A673 (cell line): ENCODE results near the gene FOXN3. TPM values are rescaled to one million over a fixed set of nuclear protein-coding genes. Genes with fewer than 3 reads are reported as not detected.

ENCODE experiments used
- BruUV-seq: library from RNA; stranded (reverse); fragments of 400-500 nt; replicated peaks from 2 replicates; lab custom pipeline; 2021; lab: Mats Ljungman, UMichigan
- CTCF ChIA-PET: fragments of 300-600 bp; sonication (Branson Sonifier 250); formaldehyde crosslinking; loops from one replicate; lab custom pipeline; 2022; ENCODE audit warnings: antibody characterized with exemption; lab: Charles Lee
- POLR2A ChIA-PET: fragments of 300-600 bp; sonication (Branson Sonifier 250); formaldehyde crosslinking; loops from one replicate; lab custom pipeline; 2022; ENCODE audit warnings: antibody characterized with exemption; ENCODE audit not compliant: low non-redundant PET; lab: Charles Lee
- DNase-seq: peaks from one replicate; pipeline ENCODE4 v3.0.0-alpha.2; 2015; ENCODE audit warnings: low spot score
- H3K27ac ChIP-seq: fragments of 200-600 bp; sonication (generic); 2 replicates; pipeline ENCODE4 v1.5.1; 2016; ENCODE audit warnings: mixed run types, low read depth, mild to moderate bottlenecking, mixed read lengths, antibody characterized with exemption, low read length; ENCODE audit not compliant: poor library complexity, severe bottlenecking
- H3K27me3 ChIP-seq: fragments of 200-600 bp; sonication (generic); replicated peaks from 2 replicates; pipeline ENCODE4 v1.6.1; 2017; ENCODE audit warnings: mixed run types, low read depth, mild to moderate bottlenecking, mixed read lengths, antibody characterized with exemption, low read length; ENCODE audit not compliant: insufficient read depth, poor library complexity
- H3K36me3 ChIP-seq: fragments of 200-600 bp; sonication (generic); 2 replicates; pipeline ENCODE4 v1.6.1; 2016; ENCODE audit warnings: mixed run types, mild to moderate bottlenecking, mixed read lengths, antibody characterized with exemption, low read length; ENCODE audit not compliant: insufficient read depth, poor library complexity, severe bottlenecking
- H3K4me1 ChIP-seq: fragments of 200-600 bp; sonication (generic); 2 replicates; pipeline ENCODE4 v1.6.1; 2017; ENCODE audit warnings: mixed run types, mild to moderate bottlenecking, mixed read lengths, antibody characterized with exemption, low read length; ENCODE audit not compliant: insufficient read depth, poor library complexity, severe bottlenecking
- H3K4me3 ChIP-seq: fragments of 200-600 bp; sonication (generic); 2 replicates; pipeline ENCODE4 v1.5.1; 2016; ENCODE audit warnings: low read depth, mixed run types, mild to moderate bottlenecking, mixed read lengths, low read length; ENCODE audit not compliant: poor library complexity, severe bottlenecking
- H3K9me3 ChIP-seq: fragments of 200-600 bp; sonication (generic); 2 replicates; pipeline ENCODE4 v1.6.1; 2016; ENCODE audit warnings: mixed run types, low read depth, mild to moderate bottlenecking, mixed read lengths, antibody characterized with exemption, low read length; ENCODE audit not compliant: poor library complexity, severe bottlenecking
- EZH2 ChIP-seq: fragments of 200-600 bp; sonication (generic); IDR thresholded peaks from 2 replicates; pipeline ENCODE4 v1.6.1; 2017; ENCODE audit warnings: borderline replicate concordance, low read depth, mild to moderate bottlenecking, mixed read lengths, antibody characterized with exemption, low read length; ENCODE audit not compliant: poor library complexity, severe bottlenecking
- intact Hi-C: fragments of 100-400 bp; cut with micrococcal nuclease; formaldehyde crosslinking; loops from one replicate; pipeline ENCODE4 v1.10.0; 2022; ENCODE audit not compliant: unreplicated experiment
- total RNA-seq: library from RNA; stranded (reverse); gene quantifications from 2 replicates; pipeline ENCODE4 v1.2.3, GENCODE V29; 2021
- TF ChIP-seq, protein P1 (sequence below): fragments of 300-800, 200-600 bp; sonication (generic); conservative IDR thresholded peaks from 2 replicates; pipeline ENCODE4 v1.5.1; 2017; ENCODE audit warnings: low read depth, mild to moderate bottlenecking, antibody characterized with exemption, low read length, moderate library complexity, mixed read lengths

Gene FOXN3
- total RNA-seq, 1 experiment from 2014 or later = 15.3 TPM

GRCh38 chr14:89382901-89383845, 33.9 kb downstream of the FOXN3 start:
- intact Hi-C loops = no loop called here
- no peak for TF ChIP-seq EZH2
- TF ChIP-seq, protein P1, sequence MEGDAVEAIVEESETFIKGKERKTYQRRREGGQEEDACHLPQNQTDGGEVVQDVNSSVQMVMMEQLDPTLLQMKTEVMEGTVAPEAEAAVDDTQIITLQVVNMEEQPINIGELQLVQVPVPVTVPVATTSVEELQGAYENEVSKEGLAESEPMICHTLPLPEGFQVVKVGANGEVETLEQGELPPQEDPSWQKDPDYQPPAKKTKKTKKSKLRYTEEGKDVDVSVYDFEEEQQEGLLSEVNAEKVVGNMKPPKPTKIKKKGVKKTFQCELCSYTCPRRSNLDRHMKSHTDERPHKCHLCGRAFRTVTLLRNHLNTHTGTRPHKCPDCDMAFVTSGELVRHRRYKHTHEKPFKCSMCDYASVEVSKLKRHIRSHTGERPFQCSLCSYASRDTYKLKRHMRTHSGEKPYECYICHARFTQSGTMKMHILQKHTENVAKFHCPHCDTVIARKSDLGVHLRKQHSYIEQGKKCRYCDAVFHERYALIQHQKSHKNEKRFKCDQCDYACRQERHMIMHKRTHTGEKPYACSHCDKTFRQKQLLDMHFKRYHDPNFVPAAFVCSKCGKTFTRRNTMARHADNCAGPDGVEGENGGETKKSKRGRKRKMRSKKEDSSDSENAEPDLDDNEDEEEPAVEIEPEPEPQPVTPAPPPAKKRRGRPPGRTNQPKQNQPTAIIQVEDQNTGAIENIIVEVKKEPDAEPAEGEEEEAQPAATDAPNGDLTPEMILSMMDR = no peak
- BruUV-seq = no TSS peak
- no peak overlapping the region for H3K27ac ChIP-seq
- H3K4me3 ChIP-seq = no peak overlapping the region
- POLR2A ChIA-PET = no interaction called here
- H3K4me1 ChIP-seq = peaks cover 6% of the 10 kb centered on the region
- H3K36me3 ChIP-seq = no peaks in the 10 kb centered on the region
- CTCF ChIA-PET = no interaction called here
- no peak for DNase-seq
- H3K27me3 ChIP-seq = no peaks in the 10 kb centered on the region
- H3K9me3 ChIP-seq = no peaks in the 10 kb centered on the region

GRCh38 chr14:89382487-89382886, 34.5 kb downstream of the FOXN3 start:
- intact Hi-C loops = no loop called here
- no peak overlapping the region for H3K27ac ChIP-seq
- ChIA-PET CTCF (no interaction called here), POLR2A (no interaction called here)
- H3K9me3 ChIP-seq = no peaks in the 10 kb centered on the region
- peaks cover 6% of the 10 kb centered on the region for H3K4me1 ChIP-seq
- DNase-seq = no peak
- BruUV-seq = no TSS peak
- H3K36me3 ChIP-seq = no peaks in the 10 kb centered on the region
- H3K4me3 ChIP-seq = no peak overlapping the region
- TF ChIP-seq, protein P1 = no peak
- TF ChIP-seq EZH2 = no peak
- H3K27me3 ChIP-seq = no peaks in the 10 kb centered on the region

GRCh38 chr14:89379891-89380820, 36.9 kb downstream of the FOXN3 start:
- Histone ChIP-seq H3K4me3 (no peak overlapping the region), H3K4me1 (no peaks in the 10 kb centered on the region), H3K27me3 (no peaks in the 10 kb centered on the region), H3K36me3 (no peaks in the 10 kb centered on the region), H3K9me3 (no peaks in the 10 kb centered on the region), H3K27ac (no peak overlapping the region)
- ChIA-PET POLR2A (no interaction called here), CTCF (no interaction called here)
- intact Hi-C loops = no loop called here
- no peak for DNase-seq
- TF ChIP-seq, protein P1 = no peak
- no peak for TF ChIP-seq EZH2
- no TSS peak for BruUV-seq
